Upper lobe of left lung (tissue), 6 donors: ENCODE measurements around the gene TRMT5. TPM values are rescaled to one million over a fixed set of nuclear protein-coding genes. Genes with fewer than 3 reads are reported as not detected.

ENCODE experiments used
- ATAC-seq, 2 donors: fragments of 200-7000 bp; cut with Tn5 transposase; one replicate each; pipeline ENCODE4 v1.9.1; 2022; ENCODE audit warnings: mild to moderate bottlenecking in 2 of 2, moderate library complexity in 2 of 2; ENCODE audit not compliant: low FRiP score in 2 of 2
- DNase-seq, 2 donors: peaks; one replicate each; pipeline ENCODE4 v3.0.0-alpha.2; 2019 to 2020
- H3K27ac ChIP-seq, 4 donors: fragments of 200-600 bp; sonication (generic); one replicate each; pipeline ENCODE4 v1.5.1; 2016 to 2019
- H3K27me3 ChIP-seq, 4 donors: fragments of 200-600 bp; sonication (generic); one replicate each; pipeline ENCODE4 v1.5.1; 2017 to 2019
- H3K36me3 ChIP-seq, 4 donors: fragments of 200-600 bp; sonication (generic); one replicate each; pipeline ENCODE4 v1.5.1; 2016 to 2019
- H3K4me1 ChIP-seq, 4 donors: fragments of 200-600 bp; sonication (generic); one replicate each; pipeline ENCODE4 v1.5.1; 2018 to 2019
- H3K4me3 ChIP-seq, 4 donors: fragments of 200-600 bp; sonication (generic); one replicate each; pipeline ENCODE4 v1.5.1; 2017 to 2019; ENCODE audit warnings: mild to moderate bottlenecking in 2 of 4, moderate library complexity in 1 of 4
- H3K9me3 ChIP-seq, 4 donors: fragments of 200-600 bp; sonication (generic); one replicate each; pipeline ENCODE4 v1.5.1; 2018 to 2019
- CTCF ChIP-seq, 6 experiments: fragments of 450-650 bp in 4 of 6; fragments of 200-600 bp in 2 of 6; sonication (generic) in 2 of 6; IDR thresholded peaks; one replicate each; pipeline ENCODE4 v1.5.1; 2016 to 2019; ENCODE audit warnings: antibody characterized with exemption in 6 of 6
- EP300 ChIP-seq, 4 donors: sonication (generic); formaldehyde crosslinking; IDR thresholded peaks; one replicate each; pipeline ENCODE4 v1.5.1; 2017; ENCODE audit warnings: antibody characterized with exemption in 4 of 4, control low read depth in 2 of 4
- POLR2A ChIP-seq, 4 donors: fragments of 450-650 bp; IDR thresholded peaks; one replicate each; pipeline ENCODE4 v1.5.1; 2016 to 2017; ENCODE audit warnings: antibody characterized with exemption in 4 of 4, mild to moderate bottlenecking in 2 of 4
- POLR2AphosphoS5 ChIP-seq, 2 donors: sonication (generic); formaldehyde crosslinking; IDR thresholded peaks; one replicate each; pipeline ENCODE4 v1.5.1; 2017; ENCODE audit warnings: antibody characterized with exemption in 2 of 2
- WGBS, 2 donors: methylation state at CpG; one replicate each; pipeline ENCODE4 v1.1.5; 2017 to 2018; 5-methylcytosine and 5-hydroxymethylcytosine counted together
- total RNA-seq, 6 donors: library from RNA; depleted of rRNA in 4 of 6; stranded (reverse); fragments of >200 nt in 4 of 6; gene quantifications; one replicate each; pipeline versions ENCODE4 v1.1.0 to v1.2.1, GENCODE V29; 2016 to 2021
- donor health status: DM: no; HTN: no; CAD: no; lungs with moderate emphysema.
- donor health status: DM: no; HTN: yes; CAD: no; lungs with severe emphysema.

TRMT5 gene
- total RNA-seq, 6 donors from 2014 or later: 2.0 to 53.4 (median 9.1) TPM

GRCh38 chr14:61019537-61019936 is 38.7 kb upstream of the TRMT5 start:
- no peaks in the 10 kb centered on the region for H3K36me3 ChIP-seq
- 68 to 72% methylated on average over 1 of the region's 1 CpG for WGBS, 2 donors
- H3K9me3 ChIP-seq: no peaks in the 10 kb centered on the region
- H3K4me1 ChIP-seq: no peaks in the 10 kb centered on the region
- H3K27me3 ChIP-seq: no peaks in the 10 kb centered on the region
- TF ChIP-seq CTCF (IDR thresholded peaks at IDR 0.05): no peak
- no peak for TF ChIP-seq POLR2AphosphoS5 (IDR thresholded peaks at IDR 0.05)
- no peak for TF ChIP-seq POLR2A (IDR thresholded peaks at IDR 0.05)
- no peak for TF ChIP-seq EP300 (IDR thresholded peaks at IDR 0.05)
- no peak overlapping the region for H3K4me3 ChIP-seq
- no peak for DNase-seq
- no peak overlapping the region for H3K27ac ChIP-seq
- no peak for ATAC-seq

- 97 to 100% methylated on average over 1 of the region's 1 CpG for WGBS, 2 donors
- H3K9me3 ChIP-seq: no peaks in the 10 kb centered on the region
- TF ChIP-seq EP300 (IDR thresholded peaks at IDR 0.05) (no peak), CTCF (IDR thresholded peaks at IDR 0.05) (no peak), POLR2AphosphoS5 (IDR thresholded peaks at IDR 0.05) (no peak), POLR2A (IDR thresholded peaks at IDR 0.05) (no peak)
- H3K4me1 ChIP-seq: no peaks in the 10 kb centered on the region
- H3K36me3 ChIP-seq: peaks cover 0 to 2% (median 0%) of the 10 kb centered on the region in 4 donors
- no peak overlapping the region for H3K27ac ChIP-seq
- no peaks in the 10 kb centered on the region for H3K27me3 ChIP-seq
- no peak for DNase-seq
- ATAC-seq: no peak
- no peak overlapping the region for H3K4me3 ChIP-seq
Observed at GRCh38 chr14:61003571-61003970, 22.7 kb upstream of the TRMT5 start.

- Histone ChIP-seq H3K27ac (no peak overlapping the region), H3K27me3 (no peaks in the 10 kb centered on the region), H3K9me3 (no peaks in the 10 kb centered on the region), H3K36me3 (peaks cover 0 to 7% (median 0%) of the 10 kb centered on the region in 4 donors), H3K4me1 (no peaks in the 10 kb centered on the region), H3K4me3 (no peak overlapping the region)
- no peak for ATAC-seq
- 93 to 98% methylated on average over 2 of the region's 2 CpGs for WGBS, 2 donors
- no peak for TF ChIP-seq CTCF (IDR thresholded peaks at IDR 0.05)
- TF ChIP-seq POLR2A (IDR thresholded peaks at IDR 0.05): no peak
- TF ChIP-seq EP300 (IDR thresholded peaks at IDR 0.05): no peak
- no peak for TF ChIP-seq POLR2AphosphoS5 (IDR thresholded peaks at IDR 0.05)
- no peak for DNase-seq
Observed at GRCh38 chr14:60999536-60999935, 18.7 kb upstream of the TRMT5 start.

GRCh38 chr14:60998617-60999016 is 17.7 kb upstream of the TRMT5 start:
- Histone ChIP-seq H3K9me3 (no peaks in the 10 kb centered on the region), H3K36me3 (peaks cover 0 to 7% (median 0%) of the 10 kb centered on the region in 4 donors), H3K27me3 (no peaks in the 10 kb centered on the region), H3K4me1 (no peaks in the 10 kb centered on the region), H3K4me3 (no peak overlapping the region), H3K27ac (no peak overlapping the region)
- TF ChIP-seq POLR2AphosphoS5 (IDR thresholded peaks at IDR 0.05): no peak
- TF ChIP-seq EP300 (IDR thresholded peaks at IDR 0.05): no peak
- ATAC-seq (no peak), DNase-seq (peak in 1 of 2 donors; percentile 49)
- WGBS, 2 donors: 92 to 93% methylated on average over 9 of the region's 9 CpGs

GRCh38 chr14:60989599-60989998 is 8.7 kb upstream of the TRMT5 start:
- Histone ChIP-seq H3K36me3 (peaks cover 0 to 37% (median 8%) of the 10 kb centered on the region in 4 donors), H3K27ac (no peak overlapping the region), H3K4me3 (no peak overlapping the region), H3K4me1 (no peaks in the 10 kb centered on the region), H3K27me3 (no peaks in the 10 kb centered on the region), H3K9me3 (no peaks in the 10 kb centered on the region)
- TF ChIP-seq CTCF (IDR thresholded peaks at IDR 0.05) (no peak), POLR2AphosphoS5 (IDR thresholded peaks at IDR 0.05) (no peak), EP300 (IDR thresholded peaks at IDR 0.05) (no peak), POLR2A (IDR thresholded peaks at IDR 0.05) (no peak)
- DNase-seq: no peak
- peak in 1 of 2 donors; percentile 80 for ATAC-seq
- WGBS, 2 donors: 76 to 79% methylated on average over 2 of the region's 2 CpGs
